ENCODE results near the gene VPS51.

- TF ChIP-seq CTCF (IDR thresholded peaks at IDR 0.05) (no peak), POLR2A (IDR thresholded peaks at IDR 0.05) (no peak)
Observed at GRCh38 chr11:65111159-65111743, 15.2 kb downstream of the VPS51 start.
